Panc1 (cell line): ENCODE results near the gene PLCB4. TPM values are rescaled to one million over a fixed set of nuclear protein-coding genes. Genes with fewer than 3 reads are reported as not detected.

Experiments used
- ATAC-seq: fragments of 200-7000 bp; cut with Tn5 transposase; 2 replicates; pipeline ENCODE4 v1.9.1; 2020; ENCODE audit warnings: mild to moderate bottlenecking, moderate library complexity
- BruUV-seq: library from RNA; stranded (reverse); fragments of 400-500 nt; replicated peaks from 2 replicates; lab custom pipeline; 2021; lab: Mats Ljungman, UMichigan
- CTCF ChIA-PET: fragments of 300-600 bp; sonication (Branson Sonifier 250); formaldehyde crosslinking; loops from one replicate; lab custom pipeline; 2022; ENCODE audit warnings: antibody characterized with exemption; lab: Charles Lee
- POLR2A ChIA-PET: fragments of 300-600 bp; sonication (Branson Sonifier 250); formaldehyde crosslinking; loops from one replicate; lab custom pipeline; 2022; ENCODE audit warnings: antibody characterized with exemption; lab: Charles Lee
- DNase-seq: peaks from one replicate; pipeline ENCODE4 v3.0.0-alpha.2; 2010; ENCODE audit warnings: low read depth, low spot score
- H3K27ac ChIP-seq: 2 replicates; pipeline ENCODE4 v1.5.1; 2011; ENCODE audit warnings: mild to moderate bottlenecking, low read length, inconsistent platforms
- H3K27me3 ChIP-seq: fragments of 200-500 bp; sonication (Bioruptor generic); 2 replicates; pipeline ENCODE4 v1.6.0; 2014; ENCODE audit warnings: low read length, inconsistent platforms; ENCODE audit not compliant: control insufficient read depth, insufficient read depth
- H3K36me3 ChIP-seq: fragments of 200-500 bp; sonication (Bioruptor generic); 2 replicates; pipeline ENCODE4 v1.5.1; 2014; ENCODE audit warnings: inconsistent platforms, mild to moderate bottlenecking, low read length, moderate library complexity; ENCODE audit not compliant: control insufficient read depth, insufficient read depth
- H3K4me1 ChIP-seq: 2 replicates; pipeline ENCODE4 v1.5.1; 2011; ENCODE audit warnings: inconsistent platforms, mild to moderate bottlenecking, low read length, moderate library complexity; ENCODE audit not compliant: control insufficient read depth, insufficient read depth
- H3K4me3 ChIP-seq, 2 experiments: 2 replicates each; pipeline ENCODE4 v1.5.1; 2011 to 2012; ENCODE audit warnings: low read depth in 2 of 2, low read length in 2 of 2, mild to moderate bottlenecking in 2 of 2, inconsistent platforms in 1 of 2, moderate library complexity in 1 of 2
- H3K9me3 ChIP-seq: fragments of 200-500 bp; sonication (Bioruptor generic); 2 replicates; pipeline ENCODE4 v1.5.1; 2014; ENCODE audit warnings: low read depth, mild to moderate bottlenecking, inconsistent platforms, low read length, moderate library complexity; ENCODE audit not compliant: control insufficient read depth, insufficient read depth
- CTCF ChIP-seq: fragments of 450-650 bp; IDR thresholded peaks from 2 replicates; pipeline ENCODE4 v1.5.1; 2017; ENCODE audit warnings: mild to moderate bottlenecking
- POLR2AphosphoS5 ChIP-seq: IDR thresholded peaks from 2 replicates; pipeline ENCODE4 v1.6.1; 2012; ENCODE audit warnings: mild to moderate bottlenecking, low read depth, low read length, moderate library complexity
- REST ChIP-seq, 2 experiments: IDR thresholded peaks; 2 replicates each; pipeline ENCODE4 v1.6.1; 2011 to 2012; ENCODE audit warnings: low read depth in 2 of 2, control low read depth in 1 of 2, low read length in 1 of 2, mild to moderate bottlenecking in 1 of 2, moderate library complexity in 1 of 2; ENCODE audit not compliant: insufficient read depth in 1 of 2
- SIN3A ChIP-seq: IDR thresholded peaks from 2 replicates; pipeline ENCODE4 v1.6.1; 2012; ENCODE audit warnings: low read depth, mild to moderate bottlenecking, low read length, moderate library complexity, borderline replicate concordance; ENCODE audit not compliant: insufficient read depth
- TCF7L2 ChIP-seq: IDR thresholded peaks from 2 replicates; pipeline ENCODE4 v1.6.1; 2011; ENCODE audit warnings: mild to moderate bottlenecking, low read depth, low read length, inconsistent platforms
- in situ Hi-C: cut with HindIII; loops from 2 replicates; pipeline ENCODE4 v1.10.0; 2016; ENCODE audit warnings: low sequenced_read_pairs, low pct_unique_long_range_greater_than_20kb
- intact Hi-C: fragments of 100-400 bp; cut with micrococcal nuclease; formaldehyde crosslinking; loops from one replicate; pipeline ENCODE4 v1.10.0; 2022; ENCODE audit not compliant: unreplicated experiment
- total RNA-seq: library from RNA; stranded (reverse); gene quantifications from one replicate; pipeline ENCODE4 v1.2.1, GENCODE V29; 2021; ENCODE audit not compliant: unreplicated experiment

Gene PLCB4
- total RNA-seq, 1 experiment from 2014 or later: 1.5 TPM

- no TSS peak for BruUV-seq
- Histone ChIP-seq H3K36me3 (no peaks in the 10 kb centered on the region), H3K4me1 (no peaks in the 10 kb centered on the region), H3K27me3 (no peaks in the 10 kb centered on the region), H3K27ac (no peak overlapping the region), H3K4me3 (no peak overlapping the region), H3K9me3 (no peaks in the 10 kb centered on the region)
- ChIA-PET POLR2A (no interaction called here), CTCF (no interaction called here)
- TF ChIP-seq TCF7L2 (no peak), SIN3A (no peak), POLR2AphosphoS5 (no peak), CTCF (no peak), REST (IDR thresholded peaks at IDR 0.05; ENCODE audit: insufficient read depth in 1 of 2, low read depth in 2 of 2, low read length in 1 of 2) (no peak)
- DNase-seq (no peak), ATAC-seq (no peak)
- in situ Hi-C loops (no loop called here), intact Hi-C loops (no loop called here)
Observed at GRCh38 chr20:9280666-9281065, 211.8 kb downstream of the PLCB4 start.

GRCh38 chr20:9281803-9282202 is 212.9 kb downstream of the PLCB4 start:
- no peak for DNase-seq
- ATAC-seq: no peak
- BruUV-seq: no TSS peak
- POLR2A ChIA-PET: no interaction called here
- Histone ChIP-seq H3K4me1 (no peaks in the 10 kb centered on the region), H3K4me3 (no peak overlapping the region), H3K9me3 (no peaks in the 10 kb centered on the region), H3K27me3 (no peaks in the 10 kb centered on the region), H3K27ac (no peak overlapping the region), H3K36me3 (no peaks in the 10 kb centered on the region)
- TF ChIP-seq REST (IDR thresholded peaks at IDR 0.05; ENCODE audit: insufficient read depth in 1 of 2, low read depth in 2 of 2, low read length in 1 of 2) (no peak), POLR2AphosphoS5 (no peak), TCF7L2 (no peak)
- intact Hi-C loops (no loop called here), in situ Hi-C loops (no loop called here)
- CTCF ChIA-PET: no interaction called here
